ENCODE data around the gene GFPT1. TPM values are rescaled to one million over a fixed set of nuclear protein-coding genes. Genes with fewer than 3 reads are reported as not detected.

Gene GFPT1
- total RNA-seq, 3 donors from 2014 or later (not counting 1 experiment from before 2014, with no cell fraction given), result 13.9 to 16.4 (median 15.0) TPM

DNA sequence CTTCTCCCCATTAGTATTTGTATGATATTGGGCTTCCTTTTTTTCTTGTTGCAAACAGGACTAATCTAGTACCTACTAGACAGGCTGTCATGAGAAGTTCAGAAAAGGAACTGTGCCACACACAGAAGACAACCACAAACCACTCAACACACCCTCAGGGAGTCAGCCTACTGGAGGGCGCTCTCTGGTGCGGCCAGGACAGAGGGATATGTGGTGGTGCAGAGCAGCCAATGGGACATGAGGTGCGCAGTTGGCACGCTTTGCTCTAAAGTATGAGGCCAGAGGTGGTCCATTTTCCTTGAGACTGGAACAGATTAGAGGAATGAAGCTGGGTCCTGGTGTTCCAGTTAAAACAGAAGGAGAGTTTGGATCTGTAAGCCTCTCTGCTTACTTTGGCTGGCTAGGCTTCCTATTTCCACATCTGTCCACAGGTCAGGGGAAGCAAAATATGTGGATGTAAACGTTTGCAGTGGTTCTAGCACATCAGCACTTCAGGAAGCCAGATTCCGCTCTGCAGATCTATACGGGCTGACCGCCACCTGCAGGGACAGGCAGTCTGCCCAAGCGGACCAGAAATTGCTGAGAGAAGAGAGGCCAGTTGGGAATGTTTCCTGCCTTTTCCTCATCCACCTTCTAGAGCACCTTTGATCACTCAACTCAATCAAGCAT lies 114.1 kb downstream of the GFPT1 start:
- Histone ChIP-seq H3K27ac (ENCODE audit: low read length) (no peak overlapping the region), H3K36me3 (ENCODE audit: control insufficient read depth, insufficient read depth, low read length) (no peaks in the 10 kb centered on the region), H3K9me3 (ENCODE audit: control insufficient read depth, insufficient read depth, low read length) (no peaks in the 10 kb centered on the region), H3K4me3 (ENCODE audit: low read length) (no peak overlapping the region), H3K4me1 (ENCODE audit: control insufficient read depth, insufficient read depth, low read length) (no peaks in the 10 kb centered on the region), H3K27me3 (ENCODE audit: control insufficient read depth, insufficient read depth, low read length) (peaks cover 3% of the 10 kb centered on the region)
- Mint-ChIP-seq H3K27ac (no peak overlapping the region), H3K27me3 (ENCODE audit: low read depth in 2 of 2) (peaks cover 40% of the 10 kb centered on the region in 2 donors), H3K4me1 (no peaks in the 10 kb centered on the region), H3K9me3 (no peaks in the 10 kb centered on the region), H3K36me3 (no peaks in the 10 kb centered on the region), H3K4me3 (no peak overlapping the region)
- intact Hi-C loops (cut with micrococcal nuclease), result no loop called here
- DNase-seq, result no peak
- 63% methylated on average over 9 of the region's 9 CpGs for WGBS (ENCODE audit: insufficient coverage)
- ATAC-seq, result no peak
- TF ChIP-seq, protein P1, sequence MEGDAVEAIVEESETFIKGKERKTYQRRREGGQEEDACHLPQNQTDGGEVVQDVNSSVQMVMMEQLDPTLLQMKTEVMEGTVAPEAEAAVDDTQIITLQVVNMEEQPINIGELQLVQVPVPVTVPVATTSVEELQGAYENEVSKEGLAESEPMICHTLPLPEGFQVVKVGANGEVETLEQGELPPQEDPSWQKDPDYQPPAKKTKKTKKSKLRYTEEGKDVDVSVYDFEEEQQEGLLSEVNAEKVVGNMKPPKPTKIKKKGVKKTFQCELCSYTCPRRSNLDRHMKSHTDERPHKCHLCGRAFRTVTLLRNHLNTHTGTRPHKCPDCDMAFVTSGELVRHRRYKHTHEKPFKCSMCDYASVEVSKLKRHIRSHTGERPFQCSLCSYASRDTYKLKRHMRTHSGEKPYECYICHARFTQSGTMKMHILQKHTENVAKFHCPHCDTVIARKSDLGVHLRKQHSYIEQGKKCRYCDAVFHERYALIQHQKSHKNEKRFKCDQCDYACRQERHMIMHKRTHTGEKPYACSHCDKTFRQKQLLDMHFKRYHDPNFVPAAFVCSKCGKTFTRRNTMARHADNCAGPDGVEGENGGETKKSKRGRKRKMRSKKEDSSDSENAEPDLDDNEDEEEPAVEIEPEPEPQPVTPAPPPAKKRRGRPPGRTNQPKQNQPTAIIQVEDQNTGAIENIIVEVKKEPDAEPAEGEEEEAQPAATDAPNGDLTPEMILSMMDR (IDR thresholded peaks at IDR 0.05), result no peak

DNA sequence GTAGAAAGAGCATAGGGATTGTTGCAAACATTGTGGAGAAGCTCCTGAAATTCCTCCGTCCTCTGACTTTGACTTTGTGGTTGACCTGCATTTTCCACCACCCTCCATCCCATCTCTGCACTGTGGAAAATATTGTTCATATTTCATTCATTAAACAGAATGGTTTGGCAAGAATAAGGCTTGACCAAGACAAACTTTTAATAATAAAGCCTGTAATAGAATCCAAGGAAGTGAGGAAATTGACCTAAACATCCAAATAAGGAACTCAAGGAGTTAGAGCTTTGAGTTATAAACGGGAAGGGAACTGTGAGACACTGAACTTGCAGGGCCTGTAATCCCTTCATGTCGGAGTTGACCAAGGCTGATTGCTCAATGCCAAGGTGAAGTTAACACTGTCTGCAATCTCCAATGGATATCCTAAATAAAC lies 115.2 kb downstream of the GFPT1 start:
- no peak overlapping the region for H3K4me3 Mint-ChIP-seq

More for the DNA sequence above, 115.2 kb downstream of the GFPT1 start:
- H3K36me3 Mint-ChIP-seq, result no peaks in the 10 kb centered on the region
- ATAC-seq (no peak), DNase-seq (no peak)
- Histone ChIP-seq H3K27me3 (ENCODE audit: control insufficient read depth, insufficient read depth, low read length) (peaks cover 3% of the 10 kb centered on the region), H3K9me3 (ENCODE audit: control insufficient read depth, insufficient read depth, low read length) (no peaks in the 10 kb centered on the region), H3K4me1 (ENCODE audit: control insufficient read depth, insufficient read depth, low read length) (no peaks in the 10 kb centered on the region), H3K27ac (ENCODE audit: low read length) (no peak overlapping the region), H3K4me3 (ENCODE audit: low read length) (no peak overlapping the region), H3K36me3 (ENCODE audit: control insufficient read depth, insufficient read depth, low read length) (no peaks in the 10 kb centered on the region)
- TF ChIP-seq, protein P1 (IDR thresholded peaks at IDR 0.05), result no peak
- H3K27me3 Mint-ChIP-seq (ENCODE audit: low read depth in 2 of 2), result peaks cover 32 to 35% of the 10 kb centered on the region in 2 donors
- WGBS (ENCODE audit: insufficient coverage), result 91% methylated on average over 3 of the region's 3 CpGs
- no peaks in the 10 kb centered on the region for H3K9me3 Mint-ChIP-seq
- intact Hi-C loops (cut with micrococcal nuclease), result no loop called here
- H3K4me1 Mint-ChIP-seq, result no peaks in the 10 kb centered on the region
- H3K27ac Mint-ChIP-seq, result no peak overlapping the region

Other genes starting within 250 kb of the GFPT1 start
- 10 to 100 TPM; 21.4 to 25.0 (median 23.6) TPM for gene NFU1, start 50.2 kb upstream of the GFPT1 start, total RNA-seq